ENCODE results near the gene HIVEP2. TPM values are rescaled to one million over a fixed set of nuclear protein-coding genes. Genes with fewer than 3 reads are reported as not detected.

Gene HIVEP2
- total and polyA plus RNA-seq, 2 donors (not counting 3 experiments of a cell fraction or from before 2014, with no cell fraction given): 1.3 to 4.7 TPM

DNA sequence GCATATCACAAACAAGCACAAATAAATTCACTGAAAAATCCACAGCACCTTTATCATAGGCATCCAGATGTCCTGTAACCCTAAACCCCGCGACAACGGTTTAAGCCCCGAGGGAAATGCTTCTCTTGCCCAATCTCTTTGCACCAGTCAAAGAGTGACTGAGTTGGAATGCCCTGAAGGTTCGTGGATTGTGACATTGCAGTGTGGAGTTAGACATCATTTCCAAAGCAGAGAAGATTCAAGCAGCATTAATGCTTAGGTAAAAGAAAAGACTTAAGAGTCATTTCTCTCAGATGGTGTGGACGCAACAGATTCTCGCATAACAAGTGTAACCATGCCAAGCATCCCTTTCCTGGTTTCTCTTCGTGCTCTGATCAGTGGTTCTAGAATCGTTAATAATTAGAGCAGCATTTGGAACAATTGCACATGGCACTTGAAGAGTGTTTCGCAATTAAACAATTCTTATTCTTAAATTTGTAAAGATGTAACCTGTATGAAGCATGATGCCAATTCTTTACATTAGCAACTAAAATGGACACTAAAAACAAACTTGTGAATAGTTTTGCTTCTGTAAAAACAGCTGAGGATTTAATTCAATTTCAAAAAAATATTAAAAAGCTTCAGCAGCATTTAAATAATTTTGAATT, 121.6 kb downstream of the HIVEP2 start:
- DNase-seq (ENCODE audit: low read depth, low spot score): no peak
- intact Hi-C loops (cut with micrococcal nuclease) (no loop called here), dilution Hi-C loops (cut with MboI; ENCODE audit: extremely low pct_ligation_motif_present, low sequenced_read_pairs) (no loop called here)
- H3K4me2 ChIP-seq (ENCODE audit: insufficient read depth, low read length): no peak overlapping the region
- TF ChIP-seq, protein P1, sequence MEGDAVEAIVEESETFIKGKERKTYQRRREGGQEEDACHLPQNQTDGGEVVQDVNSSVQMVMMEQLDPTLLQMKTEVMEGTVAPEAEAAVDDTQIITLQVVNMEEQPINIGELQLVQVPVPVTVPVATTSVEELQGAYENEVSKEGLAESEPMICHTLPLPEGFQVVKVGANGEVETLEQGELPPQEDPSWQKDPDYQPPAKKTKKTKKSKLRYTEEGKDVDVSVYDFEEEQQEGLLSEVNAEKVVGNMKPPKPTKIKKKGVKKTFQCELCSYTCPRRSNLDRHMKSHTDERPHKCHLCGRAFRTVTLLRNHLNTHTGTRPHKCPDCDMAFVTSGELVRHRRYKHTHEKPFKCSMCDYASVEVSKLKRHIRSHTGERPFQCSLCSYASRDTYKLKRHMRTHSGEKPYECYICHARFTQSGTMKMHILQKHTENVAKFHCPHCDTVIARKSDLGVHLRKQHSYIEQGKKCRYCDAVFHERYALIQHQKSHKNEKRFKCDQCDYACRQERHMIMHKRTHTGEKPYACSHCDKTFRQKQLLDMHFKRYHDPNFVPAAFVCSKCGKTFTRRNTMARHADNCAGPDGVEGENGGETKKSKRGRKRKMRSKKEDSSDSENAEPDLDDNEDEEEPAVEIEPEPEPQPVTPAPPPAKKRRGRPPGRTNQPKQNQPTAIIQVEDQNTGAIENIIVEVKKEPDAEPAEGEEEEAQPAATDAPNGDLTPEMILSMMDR (IDR thresholded peaks at IDR 0.05; ENCODE audit: extremely low read depth in 1 of 2, insufficient read depth in 1 of 2, low read depth in 1 of 2, low read length in 2 of 2): no peak
- TF ChIP-seq EZH2 (IDR thresholded peaks at IDR 0.05; ENCODE audit: borderline replicate concordance, low read depth, low read length, severe bottlenecking) (no peak), FOS (IDR thresholded peaks at IDR 0.05; ENCODE audit: borderline replicate concordance, insufficient read depth, low read length) (no peak), POLR2A (IDR thresholded peaks at IDR 0.05; ENCODE audit: low read depth, low read length) (no peak), GATA2 (IDR thresholded peaks at IDR 0.05; ENCODE audit: insufficient read depth, insufficient read length, low read depth, low read length) (no peak), POLR2AphosphoS5 (IDR thresholded peaks at IDR 0.05; ENCODE audit: insufficient read depth, low read depth, low read length) (no peak), MYC (IDR thresholded peaks at IDR 0.05; ENCODE audit: low read depth, low read length) (no peak), JUN (IDR thresholded peaks at IDR 0.05; ENCODE audit: borderline replicate concordance, insufficient read depth, insufficient read length, low read depth) (no peak)
- TF ChIP-seq, protein P2, sequence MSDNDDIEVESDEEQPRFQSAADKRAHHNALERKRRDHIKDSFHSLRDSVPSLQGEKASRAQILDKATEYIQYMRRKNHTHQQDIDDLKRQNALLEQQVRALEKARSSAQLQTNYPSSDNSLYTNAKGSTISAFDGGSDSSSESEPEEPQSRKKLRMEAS (IDR thresholded peaks at IDR 0.05; ENCODE audit: insufficient read depth, insufficient read length): no peak
- no peak overlapping the region for H3K27ac ChIP-seq (ENCODE audit: insufficient read depth, low read depth, low read length)
- H4K20me1 ChIP-seq (replicated peaks; ENCODE audit: control insufficient read depth, extremely low read depth, insufficient read depth, low read length): no peaks in the 10 kb centered on the region
- FAIRE-seq: no peak
- no TSS peak for BruUV-seq (replicated peaks)
- H3K36me3 ChIP-seq (ENCODE audit: control insufficient read depth in 2 of 2, extremely low read depth in 1 of 2, insufficient read depth in 2 of 2, low read length in 2 of 2): no peaks in the 10 kb centered on the region
- no peaks in the 10 kb centered on the region for H3K9me1 ChIP-seq (replicated peaks; ENCODE audit: control insufficient read depth, extremely low read depth, insufficient read depth, low read length)
- ChIA-PET POLR2A (no interaction called here), CTCF (interaction anchor here (1.1 kb wide), 1 partner anchor 12 kb away, joined by 3 read pairs; no protein-coding TSS in a partner anchor)
- peaks cover 31% of the 10 kb centered on the region for H3K4me1 ChIP-seq (ENCODE audit: control insufficient read depth, extremely low read depth, insufficient read depth, low read length)
- H3K4me3 ChIP-seq (replicated peaks in 1 of 3; ENCODE audit: insufficient read depth in 1 of 3, low read depth in 1 of 3, low read length in 3 of 3): no peak overlapping the region
- H3K79me2 ChIP-seq (ENCODE audit: control insufficient read depth, insufficient read depth, low read length): no peaks in the 10 kb centered on the region
- no peak overlapping the region for H3K9ac ChIP-seq (replicated peaks; ENCODE audit: extremely low read depth, insufficient read depth, low read length)
- no peak overlapping the region for H2AFZ ChIP-seq (ENCODE audit: low read depth, low read length)
- H3K9me3 ChIP-seq (replicated peaks; ENCODE audit: control insufficient read depth, insufficient read depth, low read length): no peaks in the 10 kb centered on the region
- H3K27me3 ChIP-seq (ENCODE audit: control insufficient read depth in 2 of 2, insufficient read depth in 2 of 2, low read length in 2 of 2): no peaks in the 10 kb centered on the region
